Gastrocnemius medialis (tissue), 4 donors: Measurements from ENCODE around the gene PPP3R2. TPM values are rescaled to one million over a fixed set of nuclear protein-coding genes. Genes with fewer than 3 reads are reported as not detected.
"Not testable (repeated sequence)": the region's sequence is repeated elsewhere in the genome, so short reads cannot be mapped to it uniquely, and the experiment has no call there.

Experiments
- ATAC-seq, 2 donors: fragments of 150-250 bp; one replicate each; pipeline ENCODE4 v1.9.1; 2016
- DNase-seq, 2 donors: peaks; one replicate each; pipeline ENCODE4 v3.0.0-alpha.2; 2019
- H3K27ac ChIP-seq, 4 donors: fragments of 200-600 bp; sonication (generic); 1 replicate in 1 of 4; 2 replicates in 3 of 4; pipeline ENCODE4 v1.5.1; 2016 to 2018; ENCODE audit warnings: mild to moderate bottlenecking in 2 of 4, moderate library complexity in 1 of 4
- H3K27me3 ChIP-seq, 3 donors: fragments of 200-600 bp; sonication (generic) in 2 of 3; 1 replicate in 1 of 3; 2 replicates in 2 of 3; pipeline versions ENCODE4 v1.5.1 to v1.6.0; 2016 to 2019; ENCODE audit warnings: mild to moderate bottlenecking in 1 of 3, moderate library complexity in 1 of 3
- H3K36me3 ChIP-seq, 2 donors: fragments of 200-600 bp; sonication (generic) in 1 of 2; one replicate each; pipeline ENCODE4 v1.5.1; 2017 to 2018
- H3K4me1 ChIP-seq, 2 donors: fragments of 200-600 bp; sonication (generic) in 1 of 2; one replicate each; pipeline ENCODE4 v1.5.1; 2016 to 2017; ENCODE audit warnings: mild to moderate bottlenecking in 2 of 2
- H3K4me3 ChIP-seq, 4 donors: fragments of 200-600 bp; sonication (generic) in 3 of 4; 1 replicate in 1 of 4; 2 replicates in 3 of 4; pipeline ENCODE4 v1.5.1; 2016 to 2019; ENCODE audit warnings: mild to moderate bottlenecking in 2 of 4
- H3K9me3 ChIP-seq, 3 donors: fragments of 200-600 bp; sonication (generic) in 2 of 3; 1 replicate in 1 of 3; 2 replicates in 2 of 3; pipeline ENCODE4 v1.5.1; 2016 to 2019
- CTCF ChIP-seq, 5 experiments: fragments of 450-650 bp in 3 of 5; fragments of 200-600 bp in 2 of 5; sonication (generic) in 2 of 5; IDR thresholded peaks in 4 of 5; conservative IDR thresholded peaks in 1 of 5; 1 replicate in 4 of 5; 2 replicates in 1 of 5; pipeline ENCODE4 v1.5.1; 2016 to 2019; ENCODE audit warnings: antibody characterized with exemption in 5 of 5, mild to moderate bottlenecking in 3 of 5, moderate library complexity in 3 of 5
- POLR2A ChIP-seq, 2 donors: fragments of 450-650 bp; IDR thresholded peaks; one replicate each; pipeline ENCODE4 v1.6.1; 2017; ENCODE audit warnings: antibody characterized with exemption in 2 of 2, mild to moderate bottlenecking in 2 of 2, moderate library complexity in 2 of 2
- in situ Hi-C, 4 donors: fragments of 200-750 bp; cut with MboI; loops; one replicate each; pipeline versions ENCODE4 v1.15.0 to v1.8.0; 2017; ENCODE audit warnings: low sequenced_read_pairs in 4 of 4
- intact Hi-C: fragments of 100-400 bp; cut with DNase I; formaldehyde crosslinking; loops from one replicate; pipeline ENCODE4 v1.15.1; 2023; ENCODE audit warnings: low total_unique reads
- total RNA-seq, 4 donors: library from RNA; depleted of rRNA; stranded (reverse); fragments of >200 nt; gene quantifications; one replicate each; pipeline versions ENCODE4 v1.1.0 to v1.2.3, GENCODE V29; 2016

The PPP3R2 gene
- total RNA-seq, 4 donors from 2014 or later: not detected

- Histone ChIP-seq H3K36me3 (no peaks in the 10 kb centered on the region), H3K4me3 (no peak overlapping the region), H3K4me1 (no peaks in the 10 kb centered on the region), H3K9me3 (no peaks in the 10 kb centered on the region), H3K27ac (no peak overlapping the region), H3K27me3 (no peaks in the 10 kb centered on the region)
- TF ChIP-seq POLR2A (IDR thresholded peaks at IDR 0.05) (no peak), CTCF (IDR thresholded peaks at IDR 0.05 in 4 of 5, conservative IDR thresholded peaks at IDR 0.05 in 1 of 5) (no peak)
- in situ Hi-C loops (no loop called here), intact Hi-C loops (no loop called here)
- no peak for DNase-seq
- ATAC-seq: no peak
These were observed 2.0 kb downstream of the PPP3R2 start for GRCh38 chr9:101592788-101593187.

DNA sequence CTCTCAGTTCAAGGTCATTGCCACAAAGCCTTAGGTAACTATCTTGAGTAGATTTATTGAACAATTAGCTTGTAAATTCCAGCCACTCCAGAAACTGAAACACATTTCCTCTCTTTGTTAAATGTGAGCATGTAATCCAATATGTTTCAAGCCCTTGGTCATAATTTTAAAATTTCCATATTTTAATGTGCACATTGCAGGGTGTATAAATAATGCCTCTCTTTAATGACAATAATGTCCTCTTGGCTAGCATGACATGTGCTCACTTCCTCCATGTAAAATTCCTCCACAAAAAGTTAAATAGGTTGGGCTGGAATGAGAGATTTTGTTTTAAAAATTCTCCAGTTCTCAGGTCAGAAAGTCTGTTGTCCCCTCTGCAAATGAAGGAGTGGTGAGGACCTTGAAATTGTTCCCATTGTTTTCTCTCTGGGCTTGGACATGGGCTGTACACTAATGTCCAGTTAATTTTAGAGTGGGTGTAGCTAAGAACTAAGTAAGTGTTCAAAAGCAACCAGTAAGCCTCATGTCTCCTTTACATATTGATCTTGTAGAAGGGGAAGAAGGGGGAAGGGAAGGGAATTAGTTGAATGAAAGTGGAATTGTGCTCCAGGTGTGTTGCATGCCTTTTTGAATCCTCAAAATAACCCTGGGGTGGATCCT, 2.9 kb downstream of the PPP3R2 start:
- H3K4me3 ChIP-seq: no peak overlapping the region
- TF ChIP-seq POLR2A (IDR thresholded peaks at IDR 0.05) (no peak), CTCF (IDR thresholded peaks at IDR 0.05 in 4 of 5, conservative IDR thresholded peaks at IDR 0.05 in 1 of 5) (no peak)
- H3K27me3 ChIP-seq: no peaks in the 10 kb centered on the region
- no peak for DNase-seq
- ATAC-seq: no peak
- H3K9me3 ChIP-seq: no peaks in the 10 kb centered on the region
- in situ Hi-C loops: no loop called here
- no peak overlapping the region for H3K27ac ChIP-seq
- H3K4me1 ChIP-seq: no peaks in the 10 kb centered on the region
- intact Hi-C loops: no loop called here
- no peaks in the 10 kb centered on the region for H3K36me3 ChIP-seq

- TF ChIP-seq CTCF (IDR thresholded peaks at IDR 0.05 in 4 of 5, conservative IDR thresholded peaks at IDR 0.05 in 1 of 5): no peak
- TF ChIP-seq POLR2A (IDR thresholded peaks at IDR 0.05): no peak
- H3K27ac ChIP-seq: no peak overlapping the region
- H3K9me3 ChIP-seq: no peaks in the 10 kb centered on the region
- no peak overlapping the region for H3K4me3 ChIP-seq
- ATAC-seq (no peak), DNase-seq (no peak)
- no peaks in the 10 kb centered on the region for H3K36me3 ChIP-seq
- in situ Hi-C loops (no loop called here), intact Hi-C loops (no loop called here)
- no peaks in the 10 kb centered on the region for H3K4me1 ChIP-seq
- no peaks in the 10 kb centered on the region for H3K27me3 ChIP-seq
These were observed 3.9 kb downstream of the PPP3R2 start for GRCh38 chr9:101590901-101591300.

GRCh38 chr9:101590074-101590473, 4.7 kb downstream of the PPP3R2 start:
- intact Hi-C loops, H3K36me3 ChIP-seq, H3K9me3 ChIP-seq, DNase-seq, in situ Hi-C loops, H3K4me1 ChIP-seq, H3K27ac ChIP-seq, ATAC-seq, H3K4me3 ChIP-seq, H3K27me3 ChIP-seq: not testable (repeated sequence)

DNA sequence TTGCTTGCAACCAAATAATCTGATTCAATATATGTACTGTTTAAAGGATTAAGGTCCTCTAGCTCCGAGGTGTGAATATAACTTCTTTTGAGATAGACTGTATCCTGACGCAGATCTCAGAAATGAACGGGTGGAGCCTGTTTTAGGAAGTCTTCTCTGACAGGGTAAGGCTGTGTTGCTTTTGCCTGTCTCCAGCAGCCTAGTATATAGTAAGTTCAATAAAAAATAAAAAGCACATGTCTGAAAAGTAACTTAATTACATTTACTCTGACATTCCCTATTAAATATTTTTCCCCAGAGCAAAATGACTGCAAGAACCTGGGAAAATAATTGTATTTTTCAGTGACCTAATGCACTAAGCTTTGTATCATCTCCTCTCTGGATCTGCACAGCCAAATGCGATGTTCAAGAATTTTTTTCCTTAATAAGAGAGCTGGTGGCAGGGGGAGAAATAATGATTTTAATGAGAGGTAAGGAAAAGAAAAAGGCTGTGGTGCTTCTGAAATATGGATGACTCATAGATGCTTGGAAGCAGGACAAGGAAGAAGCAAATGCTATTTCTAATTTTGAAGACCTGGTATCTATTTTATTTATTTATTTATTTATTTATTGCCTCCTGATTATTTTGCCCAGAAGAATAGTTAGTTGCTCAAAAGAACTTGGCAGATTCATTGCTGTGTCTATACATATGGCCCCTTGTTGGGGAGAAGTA, 7.3 kb downstream of the PPP3R2 start:
- H3K27me3 ChIP-seq: no peaks in the 10 kb centered on the region
- TF ChIP-seq CTCF (IDR thresholded peaks at IDR 0.05 in 4 of 5, conservative IDR thresholded peaks at IDR 0.05 in 1 of 5) (no peak), POLR2A (IDR thresholded peaks at IDR 0.05) (no peak)
- intact Hi-C loops (no loop called here), in situ Hi-C loops (no loop called here)
- no peak overlapping the region for H3K4me3 ChIP-seq
- no peak overlapping the region for H3K27ac ChIP-seq
- ATAC-seq (no peak), DNase-seq (no peak)
- no peaks in the 10 kb centered on the region for H3K9me3 ChIP-seq
- no peaks in the 10 kb centered on the region for H3K4me1 ChIP-seq
- H3K36me3 ChIP-seq: no peaks in the 10 kb centered on the region
